Duodenal mucosa (tissue), 2 donors: ENCODE data around the gene BOD1.

Source experiments
- H3K27ac ChIP-seq: one replicate; pipeline ENCODE4 v1.7.0; 2013; ENCODE audit warnings: low read depth, low read length
- H3K27me3 ChIP-seq, 2 donors: one replicate each; pipeline ENCODE4 v1.7.0; 2013; ENCODE audit warnings: low read length in 2 of 2, control low read depth in 1 of 2; ENCODE audit not compliant: insufficient read depth in 2 of 2, control insufficient read depth in 1 of 2
- H3K36me3 ChIP-seq, 2 donors: one replicate each; pipeline ENCODE4 v1.7.0; 2013; ENCODE audit warnings: low read length in 2 of 2, control low read depth in 1 of 2; ENCODE audit not compliant: insufficient read depth in 2 of 2, control insufficient read depth in 1 of 2
- H3K4me1 ChIP-seq, 2 donors: one replicate each; pipeline ENCODE4 v1.7.0; 2013; ENCODE audit warnings: low read length in 2 of 2, control low read depth in 1 of 2; ENCODE audit not compliant: insufficient read depth in 2 of 2, control insufficient read depth in 1 of 2
- H3K4me3 ChIP-seq, 2 donors: one replicate each; pipeline ENCODE4 v1.7.0; 2013; ENCODE audit warnings: low read length in 2 of 2, low read depth in 1 of 2
- H3K9ac ChIP-seq, 2 donors: one replicate each; pipeline ENCODE4 v1.7.0; 2013; ENCODE audit warnings: low read length in 2 of 2, low read depth in 1 of 2
- H3K9me3 ChIP-seq, 2 donors: one replicate each; pipeline ENCODE4 v1.7.0; 2013; ENCODE audit warnings: low read length in 2 of 2, control low read depth in 1 of 2; ENCODE audit not compliant: control insufficient read depth in 1 of 2

The BOD1 gene

GRCh38 chr5:173567548-173567947 is 48.9 kb downstream of the BOD1 start:
- Histone ChIP-seq H3K36me3 (no peaks in the 10 kb centered on the region), H3K4me1 (no peaks in the 10 kb centered on the region), H3K4me3 (no peak overlapping the region), H3K27ac (no peak overlapping the region), H3K9me3 (peaks cover 0 to 5% of the 10 kb centered on the region in 2 donors), H3K9ac (no peak overlapping the region), H3K27me3 (peaks cover 3 to 5% of the 10 kb centered on the region in 2 donors)

DNA sequence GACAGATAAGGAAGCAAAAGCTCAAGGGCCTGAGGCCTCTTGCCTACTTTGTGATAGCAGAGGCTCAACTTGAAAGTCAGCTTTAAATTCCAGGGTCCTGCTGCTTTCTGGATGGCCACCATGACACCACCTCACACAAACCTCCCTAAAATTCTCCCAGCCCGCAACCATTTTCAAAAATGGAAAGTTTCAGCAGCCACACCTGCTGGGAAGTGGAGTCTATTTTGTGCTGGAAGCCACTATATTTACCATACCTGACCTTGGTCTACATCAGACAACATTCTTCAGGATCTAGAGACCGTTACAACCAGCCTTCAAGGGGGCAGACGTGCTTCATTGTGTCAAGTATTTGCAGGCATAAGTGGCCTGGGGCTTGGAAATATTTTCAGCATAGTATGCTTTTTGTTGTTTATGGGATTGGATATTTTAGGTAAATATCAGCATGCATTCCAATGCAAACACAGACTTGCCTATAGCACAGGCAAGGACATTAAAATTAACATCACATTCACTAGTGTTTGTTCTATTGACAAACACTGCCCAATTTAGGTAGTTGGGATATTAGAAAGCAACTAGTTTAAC is 50.9 kb downstream of the BOD1 start:
- H3K4me3 ChIP-seq, result no peak overlapping the region
- no peak overlapping the region for H3K27ac ChIP-seq
- H3K9me3 ChIP-seq, result peaks cover 4 to 5% of the 10 kb centered on the region in 2 donors
- peaks cover 0 to 3% of the 10 kb centered on the region in 2 donors for H3K27me3 ChIP-seq
- no peaks in the 10 kb centered on the region for H3K36me3 ChIP-seq
- no peak overlapping the region for H3K9ac ChIP-seq
- no peaks in the 10 kb centered on the region for H3K4me1 ChIP-seq

DNA sequence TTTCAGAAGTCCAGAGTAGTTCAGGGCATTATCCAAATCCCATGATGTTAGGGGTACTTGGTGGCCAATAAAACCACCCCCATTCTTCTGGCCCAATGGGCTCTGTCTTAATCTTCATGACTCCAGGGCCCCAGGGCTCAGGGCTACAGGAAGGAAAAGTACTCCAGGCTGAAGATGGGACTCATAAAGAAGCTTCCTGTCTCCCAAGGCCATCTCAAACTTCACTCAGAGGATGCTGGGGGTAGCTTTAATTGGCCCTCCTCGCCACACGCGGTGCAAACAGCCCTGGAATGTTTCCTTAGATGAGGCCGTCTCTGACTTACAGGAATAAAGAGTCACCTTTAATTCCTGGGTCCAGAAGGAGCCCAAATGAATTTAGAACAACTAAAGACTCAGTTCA is 52.3 kb downstream of the BOD1 start:
- Histone ChIP-seq H3K27me3 (peaks cover 0 to 3% of the 10 kb centered on the region in 2 donors), H3K4me1 (no peaks in the 10 kb centered on the region), H3K9me3 (peaks cover 4 to 5% of the 10 kb centered on the region in 2 donors), H3K4me3 (no peak overlapping the region), H3K27ac (no peak overlapping the region), H3K9ac (no peak overlapping the region), H3K36me3 (no peaks in the 10 kb centered on the region)

- no peak overlapping the region for H3K9ac ChIP-seq
- H3K27me3 ChIP-seq, result no peaks in the 10 kb centered on the region
- no peaks in the 10 kb centered on the region for H3K4me1 ChIP-seq
- peaks cover under 1 to 4% of the 10 kb centered on the region in 2 donors for H3K9me3 ChIP-seq
- H3K27ac ChIP-seq, result no peak overlapping the region
- no peak overlapping the region for H3K4me3 ChIP-seq
- no peaks in the 10 kb centered on the region for H3K36me3 ChIP-seq
These were observed 53.2 kb downstream of the BOD1 start for GRCh38 chr5:173563246-173563645.

DNA sequence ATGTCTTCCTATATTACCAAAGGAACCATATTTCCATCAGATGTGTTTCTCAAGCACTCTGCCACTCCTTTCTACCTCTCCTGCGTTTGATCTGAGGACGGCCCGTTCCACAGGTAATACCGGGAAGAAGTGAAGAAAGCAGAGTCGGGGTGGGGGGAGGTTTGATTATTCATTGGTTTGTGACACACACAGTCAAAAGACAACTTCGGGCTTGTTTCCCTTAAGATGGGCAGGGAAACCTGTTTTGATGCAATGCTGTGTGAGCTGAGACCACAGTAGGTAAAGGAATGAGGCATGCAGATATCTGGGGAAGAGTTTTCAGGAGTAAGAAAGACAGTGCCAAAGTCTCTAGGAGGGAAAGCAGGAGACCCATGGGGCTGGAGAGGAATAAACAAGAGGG is 54.0 kb downstream of the BOD1 start:
- Histone ChIP-seq H3K4me1 (no peaks in the 10 kb centered on the region), H3K9me3 (peaks cover 0 to 4% of the 10 kb centered on the region in 2 donors), H3K36me3 (no peaks in the 10 kb centered on the region), H3K27ac (no peak overlapping the region), H3K9ac (no peak overlapping the region), H3K4me3 (no peak overlapping the region), H3K27me3 (no peaks in the 10 kb centered on the region)
